GM12892 (cell line): ENCODE data around the gene RAB44.

ENCODE experiments used
- POLR2A ChIP-seq: IDR thresholded peaks from 2 replicates; pipeline ENCODE4 v1.6.1; 2011; ENCODE audit warnings: low read depth, low read length, control low read depth
- POLR2AphosphoS5 ChIP-seq: IDR thresholded peaks from 2 replicates; pipeline ENCODE4 v1.6.1; 2011; ENCODE audit warnings: low read depth, low read length, control low read depth

DNA sequence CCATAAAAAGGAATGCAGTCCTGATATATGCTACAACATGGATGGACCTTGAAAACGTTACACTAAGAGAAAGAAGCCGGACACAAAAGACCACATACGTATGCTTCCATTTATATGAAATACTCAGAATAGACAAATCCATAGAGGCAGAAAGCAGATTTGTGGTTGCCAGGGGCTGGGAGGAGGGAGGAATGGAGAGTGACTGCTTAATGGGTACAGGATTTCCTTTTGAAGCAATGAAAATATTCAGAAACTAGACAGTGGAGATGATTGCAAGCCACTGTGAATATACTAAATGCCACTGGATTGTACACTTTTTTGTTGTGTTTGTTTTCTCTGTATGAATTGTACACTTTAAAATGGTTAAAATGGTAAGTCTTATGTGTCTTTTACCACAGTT is 48.5 kb upstream of the RAB44 start:
- TF ChIP-seq POLR2AphosphoS5: no peak
- no peak for TF ChIP-seq POLR2A
